Testis (tissue), 2 donors: ENCODE data around the gene GRIN2D.

Source experiments
- POLR2A ChIP-seq: fragments of 450-650 bp; IDR thresholded peaks from one replicate; pipeline ENCODE4 v1.6.1; 2017; ENCODE audit warnings: antibody characterized with exemption, mild to moderate bottlenecking, moderate library complexity
- TF ChIP-seq, protein P1 (sequence below), 3 experiments: fragments of 450-650 bp in 2 of 3; fragments of 200-600 bp in 1 of 3; sonication (generic) in 1 of 3; IDR thresholded peaks; one replicate each; pipeline ENCODE4 v1.5.1; 2016 to 2019; ENCODE audit warnings: antibody characterized with exemption in 3 of 3, mild to moderate bottlenecking in 2 of 3, moderate library complexity in 1 of 3

DNA sequence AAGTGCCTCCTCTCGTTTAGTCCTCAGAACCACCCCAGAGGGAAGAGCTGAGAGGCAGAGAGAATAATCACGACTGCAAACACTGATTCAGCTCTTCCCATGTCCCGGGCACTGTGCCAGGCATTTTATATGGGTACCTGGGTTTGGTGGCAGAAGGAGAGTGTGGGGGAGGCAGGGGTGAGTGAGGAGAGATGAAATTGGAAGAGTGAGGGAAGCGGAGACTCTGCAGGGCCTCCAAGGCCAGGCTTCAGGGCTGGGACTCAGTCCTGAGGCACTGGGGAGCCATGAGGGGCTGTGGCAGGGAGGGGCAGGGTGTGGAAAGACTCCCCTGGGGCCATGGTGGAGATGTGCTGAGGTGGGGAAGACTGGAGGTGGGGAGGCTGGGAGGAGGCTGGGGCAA is 20.6 kb upstream of the GRIN2D start:
- TF ChIP-seq, protein P1, sequence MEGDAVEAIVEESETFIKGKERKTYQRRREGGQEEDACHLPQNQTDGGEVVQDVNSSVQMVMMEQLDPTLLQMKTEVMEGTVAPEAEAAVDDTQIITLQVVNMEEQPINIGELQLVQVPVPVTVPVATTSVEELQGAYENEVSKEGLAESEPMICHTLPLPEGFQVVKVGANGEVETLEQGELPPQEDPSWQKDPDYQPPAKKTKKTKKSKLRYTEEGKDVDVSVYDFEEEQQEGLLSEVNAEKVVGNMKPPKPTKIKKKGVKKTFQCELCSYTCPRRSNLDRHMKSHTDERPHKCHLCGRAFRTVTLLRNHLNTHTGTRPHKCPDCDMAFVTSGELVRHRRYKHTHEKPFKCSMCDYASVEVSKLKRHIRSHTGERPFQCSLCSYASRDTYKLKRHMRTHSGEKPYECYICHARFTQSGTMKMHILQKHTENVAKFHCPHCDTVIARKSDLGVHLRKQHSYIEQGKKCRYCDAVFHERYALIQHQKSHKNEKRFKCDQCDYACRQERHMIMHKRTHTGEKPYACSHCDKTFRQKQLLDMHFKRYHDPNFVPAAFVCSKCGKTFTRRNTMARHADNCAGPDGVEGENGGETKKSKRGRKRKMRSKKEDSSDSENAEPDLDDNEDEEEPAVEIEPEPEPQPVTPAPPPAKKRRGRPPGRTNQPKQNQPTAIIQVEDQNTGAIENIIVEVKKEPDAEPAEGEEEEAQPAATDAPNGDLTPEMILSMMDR (IDR thresholded peaks at IDR 0.05) = no peak
- no peak for TF ChIP-seq POLR2A
